ENCODE results near the gene LAMA5. TPM values are rescaled to one million over a fixed set of nuclear protein-coding genes. Genes with fewer than 3 reads are reported as not detected.

The LAMA5 gene
- polyA plus RNA-seq, 1 donor (not counting 4 experiments of a cell fraction or from before 2014, with no cell fraction given), result 8.7 TPM

GRCh38 chr20:62266340-62266739, 100.8 kb downstream of the LAMA5 start:
- FAIRE-seq, result no peak
- dilution Hi-C loops (cut with MboI; ENCODE audit: extremely low pct_ligation_motif_present, low sequenced_read_pairs), result no loop called here

GRCh38 chr20:62265365-62265764, 101.7 kb downstream of the LAMA5 start:
- Histone ChIP-seq H3K27me3 (ENCODE audit: control insufficient read depth, extremely low read depth, insufficient read depth, low read length) (no peaks in the 10 kb centered on the region), H3K4me1 (ENCODE audit: control insufficient read depth, extremely low read depth, insufficient read depth, low read length) (peaks cover 13% of the 10 kb centered on the region), H2AFZ (ENCODE audit: control insufficient read depth, low read length) (no peak overlapping the region), H3K9me3 (ENCODE audit: control insufficient read depth, low read depth, low read length) (peaks cover 3% of the 10 kb centered on the region), H3K9me1 (ENCODE audit: control insufficient read depth, extremely low read depth, insufficient read depth, low read length) (no peaks in the 10 kb centered on the region), H3K4me2 (ENCODE audit: control insufficient read depth, extremely low read depth, insufficient read depth, low read depth, low read length) (no peak overlapping the region), H3K4me3 (ENCODE audit: control insufficient read depth in 2 of 3, extremely low read depth in 1 of 3, insufficient read depth in 2 of 3, low read depth in 1 of 3, low read length in 3 of 3) (no peak overlapping the region), H3K27ac (ENCODE audit: control insufficient read depth, insufficient read depth, low read length) (no peak overlapping the region), H3K36me3 (ENCODE audit: control insufficient read depth in 2 of 2, extremely low read depth in 1 of 2, insufficient read depth in 2 of 2, low read length in 2 of 2) (peaks cover 18 to 42% of the 10 kb centered on the region in 2 experiments), H3K9ac (ENCODE audit: control insufficient read depth, extremely low read depth, insufficient read depth, low read length) (no peak overlapping the region), H4K20me1 (ENCODE audit: control insufficient read depth, extremely low read depth, insufficient read depth, low read length) (no peaks in the 10 kb centered on the region), H3K79me2 (ENCODE audit: control insufficient read depth, insufficient read depth, low read length) (no peaks in the 10 kb centered on the region)
- dilution Hi-C loops (cut with MboI; ENCODE audit: extremely low pct_ligation_motif_present, low sequenced_read_pairs), result no loop called here
- DNase-seq (ENCODE audit: low read depth, low spot score), result no peak
- no peak for FAIRE-seq
- TF ChIP-seq EZH2 (IDR thresholded peaks at IDR 0.05; ENCODE audit: low read length) (no peak), CTCF (optimal IDR thresholded peaks at IDR 0.05 in 1 of 3, IDR thresholded peaks at IDR 0.05 in 1 of 3, conservative IDR thresholded peaks at IDR 0.05 in 1 of 3; ENCODE audit: extremely low read depth in 1 of 3, insufficient read depth in 2 of 3, low read length in 3 of 3) (no peak)

More at GRCh38 chr20:62266340-62266739, 100.8 kb downstream of the LAMA5 start:
- peaks cover 13% of the 10 kb centered on the region for H3K4me1 ChIP-seq (ENCODE audit: control insufficient read depth, extremely low read depth, insufficient read depth, low read length)
- peaks cover 3% of the 10 kb centered on the region for H3K9me3 ChIP-seq (ENCODE audit: control insufficient read depth, low read depth, low read length)
- H3K9ac ChIP-seq (ENCODE audit: control insufficient read depth, extremely low read depth, insufficient read depth, low read length), result no peak overlapping the region
- peaks cover 18 to 37% of the 10 kb centered on the region in 2 experiments for H3K36me3 ChIP-seq (ENCODE audit: control insufficient read depth in 2 of 2, extremely low read depth in 1 of 2, insufficient read depth in 2 of 2, low read length in 2 of 2)
- no peaks in the 10 kb centered on the region for H3K27me3 ChIP-seq (ENCODE audit: control insufficient read depth, extremely low read depth, insufficient read depth, low read length)
- H3K9me1 ChIP-seq (ENCODE audit: control insufficient read depth, extremely low read depth, insufficient read depth, low read length), result no peaks in the 10 kb centered on the region
- DNase-seq (ENCODE audit: low read depth, low spot score), result no peak
- H3K27ac ChIP-seq (ENCODE audit: control insufficient read depth, insufficient read depth, low read length), result no peak overlapping the region
- no peaks in the 10 kb centered on the region for H3K79me2 ChIP-seq (ENCODE audit: control insufficient read depth, insufficient read depth, low read length)
- TF ChIP-seq CTCF (optimal IDR thresholded peaks at IDR 0.05 in 1 of 3, IDR thresholded peaks at IDR 0.05 in 1 of 3, conservative IDR thresholded peaks at IDR 0.05 in 1 of 3; ENCODE audit: extremely low read depth in 1 of 3, insufficient read depth in 2 of 3, low read length in 3 of 3) (no peak), EZH2 (IDR thresholded peaks at IDR 0.05; ENCODE audit: low read length) (no peak)
- no peak overlapping the region for H3K4me2 ChIP-seq (ENCODE audit: control insufficient read depth, extremely low read depth, insufficient read depth, low read depth, low read length)
- H4K20me1 ChIP-seq (ENCODE audit: control insufficient read depth, extremely low read depth, insufficient read depth, low read length), result no peaks in the 10 kb centered on the region
- H3K4me3 ChIP-seq (ENCODE audit: control insufficient read depth in 2 of 3, extremely low read depth in 1 of 3, insufficient read depth in 2 of 3, low read depth in 1 of 3, low read length in 3 of 3), result no peak overlapping the region
- H2AFZ ChIP-seq (ENCODE audit: control insufficient read depth, low read length), result no peak overlapping the region

All from keratinocyte (primary cell).